GF-D8 (cell line): ENCODE measurements around the gene GALNT6.

ENCODE experiments used
- DNase-seq: peaks from one replicate; lab custom pipeline; 2025; lab: John Stamatoyannopoulos, UW

Gene GALNT6

DNA sequence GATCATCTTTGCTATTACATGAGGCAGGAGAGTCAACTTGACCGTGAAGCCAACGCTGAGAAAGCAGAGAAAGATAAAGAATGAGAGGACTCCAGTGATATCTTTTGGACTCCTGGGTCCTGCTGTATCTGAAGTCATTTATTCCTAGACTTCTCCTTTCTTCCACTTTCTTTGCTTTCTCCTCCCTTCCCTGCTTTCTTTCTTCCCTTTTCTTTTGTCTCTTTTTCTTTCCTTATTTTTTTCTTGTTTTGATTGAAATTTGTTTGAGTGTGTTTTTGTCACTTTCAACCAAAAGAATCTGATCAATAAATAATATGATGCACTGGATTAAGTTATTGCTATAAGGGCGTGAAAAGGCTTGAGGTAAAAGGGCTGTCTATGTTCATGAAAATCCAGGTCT, 13.4 kb upstream of the GALNT6 start:
- DNase-seq, result no peak

GRCh38 chr12:51403681-51404136, 12.5 kb upstream of the GALNT6 start:
- DNase-seq, result peak; percentile 55

GRCh38 chr12:51403159-51403558, 12.0 kb upstream of the GALNT6 start:
- no peak for DNase-seq

GRCh38 chr12:51401900-51402299, 10.7 kb upstream of the GALNT6 start:
- no peak for DNase-seq

DNA sequence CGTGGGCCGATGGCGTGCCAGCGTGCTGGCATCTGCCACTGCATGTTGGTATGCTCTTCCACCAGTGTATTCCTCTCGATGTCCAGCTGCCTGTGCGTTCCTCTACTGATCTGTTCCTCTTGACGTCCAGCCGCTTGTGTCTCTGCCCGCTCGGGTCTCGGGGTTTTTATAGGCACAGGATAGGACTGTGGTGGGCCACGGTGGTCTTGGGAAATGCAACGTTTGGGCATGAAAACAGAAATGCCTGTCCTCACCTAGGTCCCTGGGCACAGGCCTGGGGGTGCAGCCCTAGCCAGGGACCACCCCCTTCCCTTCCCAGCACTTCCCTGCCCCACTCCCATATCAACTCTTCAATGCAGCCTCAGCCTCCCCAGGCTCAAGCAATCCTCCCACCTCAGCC, 10.3 kb upstream of the GALNT6 start:
- no peak for DNase-seq

DNA sequence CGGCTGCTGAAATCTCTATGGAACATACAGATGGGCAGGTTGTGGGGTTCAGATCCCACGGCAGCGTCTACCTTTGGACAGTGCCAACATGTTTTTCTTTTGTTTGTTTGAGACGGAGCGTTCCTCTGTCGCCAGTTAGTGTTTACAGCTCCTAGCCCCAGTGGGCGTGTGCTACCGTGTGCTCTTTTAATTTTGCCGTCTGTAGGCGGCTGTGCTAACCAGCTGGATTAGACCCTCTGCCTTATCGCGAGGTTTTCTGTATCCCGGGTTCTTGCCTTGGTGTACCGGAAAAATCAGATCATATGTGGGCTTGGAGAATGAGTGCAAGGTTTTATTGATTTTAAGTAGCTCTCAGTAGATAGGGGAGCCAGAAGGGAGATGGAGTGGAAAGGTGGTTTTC, 9.8 kb upstream of the GALNT6 start:
- no peak for DNase-seq

GRCh38 chr12:51399891-51400290, 8.7 kb upstream of the GALNT6 start:
- no peak for DNase-seq

DNA sequence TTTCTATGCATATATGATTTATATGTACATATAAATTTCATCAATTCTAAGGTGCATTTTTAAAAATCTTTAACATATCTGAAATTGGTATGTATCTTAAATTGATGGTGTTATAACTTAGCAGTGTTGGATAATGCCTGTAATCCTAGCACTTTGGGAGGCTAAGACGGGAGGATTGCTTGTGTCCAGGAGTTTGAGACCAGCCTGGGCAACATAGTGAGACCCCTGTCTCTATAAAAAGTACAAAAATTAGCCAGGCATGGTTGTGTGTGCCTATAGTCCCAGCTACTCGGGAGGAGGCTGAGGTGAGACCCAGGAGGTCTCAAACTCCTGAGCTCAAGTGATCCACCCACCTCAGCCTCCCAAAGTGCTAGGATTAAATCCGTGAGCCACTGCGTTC, 6.5 kb upstream of the GALNT6 start:
- no peak for DNase-seq

GRCh38 chr12:51395283-51396230, 4.4 kb upstream of the GALNT6 start:
- DNase-seq, result peak; percentile 11

- no peak for DNase-seq
Measured at GRCh38 chr12:51393676-51394545, 2.7 kb upstream of the GALNT6 start.

GRCh38 chr12:51392556-51393237, 1.5 kb upstream of the GALNT6 start:
- DNase-seq, result no peak

GRCh38 chr12:51390891-51391282, 319 bp downstream of the GALNT6 start:
- DNase-seq, result no peak

- DNase-seq, result no peak
Measured at GRCh38 chr12:51390457-51390856, 749 bp downstream of the GALNT6 start.

GRCh38 chr12:51389302-51389999, 1.8 kb downstream of the GALNT6 start:
- DNase-seq, result no peak

- DNase-seq, result no peak
Measured at GRCh38 chr12:51388846-51389245, 2.4 kb downstream of the GALNT6 start.

GRCh38 chr12:51388069-51388799, 3.0 kb downstream of the GALNT6 start:
- no peak for DNase-seq

GRCh38 chr12:51386351-51386750, 4.9 kb downstream of the GALNT6 start:
- no peak for DNase-seq

DNA sequence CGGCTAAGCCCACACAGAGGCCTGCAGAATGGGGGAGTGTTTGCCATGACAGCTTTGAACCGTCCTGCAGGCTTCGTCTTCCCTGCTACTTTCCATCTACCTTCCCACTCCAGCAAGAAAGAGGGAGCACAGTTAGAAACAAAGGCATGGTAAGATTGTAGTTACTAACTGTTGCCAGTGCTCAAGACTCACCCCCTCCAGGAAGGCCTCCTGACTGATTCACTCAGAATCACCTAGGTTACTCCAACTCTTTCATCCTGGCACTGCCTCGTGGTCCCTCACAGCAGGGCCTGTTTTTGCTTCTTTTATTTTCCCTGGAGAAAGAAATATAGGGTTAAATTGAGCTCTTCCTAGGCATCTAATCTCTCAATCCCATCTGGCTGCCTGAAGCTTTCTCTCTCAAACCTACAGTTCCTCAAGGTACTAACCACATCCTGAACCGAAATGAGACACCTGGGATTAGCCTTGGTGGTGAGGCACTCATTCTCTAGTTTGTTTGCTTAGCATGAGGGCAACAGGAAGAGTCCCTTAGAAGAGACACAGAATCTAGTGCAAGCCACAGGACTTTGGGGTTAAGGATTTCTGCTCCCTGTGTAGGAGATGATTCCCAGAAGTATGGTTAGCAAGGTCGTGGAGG, 7.8 kb downstream of the GALNT6 start:
- DNase-seq, result no peak

DNA sequence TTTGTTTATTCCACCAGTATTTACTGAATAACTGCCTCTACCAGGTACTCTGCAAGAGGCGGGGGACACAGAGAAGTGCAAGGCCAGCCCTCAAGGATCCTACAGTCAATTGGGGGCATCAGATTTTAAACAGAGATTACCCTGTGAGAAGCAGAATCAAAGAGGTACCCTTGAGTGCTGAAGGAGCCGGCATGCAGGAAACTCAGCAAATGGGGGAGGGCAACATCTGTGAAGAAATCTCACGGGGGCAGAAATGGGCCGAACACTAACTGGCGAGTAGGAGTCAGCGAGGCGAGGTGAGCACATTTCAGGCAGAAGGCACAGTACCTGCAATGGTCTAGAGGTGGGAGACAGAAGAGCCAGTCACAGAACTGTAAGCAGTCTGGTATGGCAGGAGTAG, 9.0 kb downstream of the GALNT6 start:
- no peak for DNase-seq
